GM19099 (cell line): Measurements from ENCODE around the gene LCN2.

Experiments used
- POLR2A ChIP-seq: IDR thresholded peaks from 3 replicates; pipeline ENCODE4 v1.6.1; 2011; ENCODE audit warnings: low read depth; ENCODE audit not compliant: insufficient read length; ENCODE audit errors: extremely low read depth

LCN2 gene

DNA sequence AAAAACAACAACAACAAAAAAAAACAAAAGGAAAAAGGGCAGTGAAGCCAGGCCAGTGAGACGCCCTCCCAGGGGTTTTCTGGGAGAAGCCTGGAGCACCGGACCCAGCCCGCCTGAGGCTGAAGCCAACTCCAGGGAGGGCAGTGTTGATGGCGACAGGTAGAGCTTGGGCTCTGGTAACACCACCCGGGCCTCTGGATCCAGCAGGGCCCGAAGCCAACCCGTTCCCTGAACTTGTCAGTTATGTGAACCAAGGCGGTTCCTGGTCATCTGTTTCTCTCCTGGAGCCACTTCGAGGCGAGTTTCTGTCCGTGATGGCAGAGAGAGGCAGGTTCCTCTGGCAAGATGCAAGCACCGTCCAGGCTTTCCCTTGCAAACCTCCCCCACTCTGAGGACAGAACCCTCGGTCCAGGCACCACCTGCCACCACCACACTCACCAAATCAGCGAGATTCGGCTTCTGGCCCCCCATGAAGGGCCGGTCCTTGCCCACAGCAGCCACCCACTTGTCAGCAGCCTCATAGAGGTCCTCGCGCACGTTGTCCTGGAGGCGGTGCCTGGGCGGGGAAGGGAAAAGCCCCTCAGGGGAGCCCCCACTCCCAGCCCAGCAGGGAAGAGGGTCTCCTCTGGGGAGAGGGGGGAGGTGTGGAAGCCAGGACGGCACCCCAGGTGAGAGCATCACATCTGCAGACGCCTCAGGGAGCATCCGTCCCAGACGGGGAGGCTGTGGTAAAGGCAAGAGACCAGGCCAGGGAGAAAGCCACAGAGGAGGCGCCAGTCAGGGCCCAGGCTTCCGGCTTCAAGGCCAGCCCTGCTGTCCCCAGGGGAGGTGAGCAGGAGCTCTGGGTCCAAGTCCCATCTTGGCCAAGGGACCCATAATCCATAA, 27.1 kb upstream of the LCN2 start:
- TF ChIP-seq POLR2A = no peak

DNA sequence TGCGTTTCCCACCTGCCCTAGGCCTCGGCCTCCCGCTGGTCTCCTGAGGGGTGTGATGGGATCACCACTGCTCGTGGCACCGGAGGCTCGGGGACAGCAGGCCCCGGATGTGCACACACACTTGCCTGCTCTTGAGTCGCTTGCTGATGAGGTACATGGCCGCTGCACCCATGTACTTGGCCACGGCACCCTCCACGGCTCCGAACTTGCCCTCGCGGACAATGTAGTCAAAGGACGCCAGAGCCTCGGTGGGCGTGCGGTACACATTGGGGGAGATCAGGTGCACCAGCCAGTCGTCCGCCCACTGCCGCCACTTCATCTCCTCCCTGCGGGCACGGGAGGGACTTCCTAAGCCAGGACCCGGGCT, 26.5 kb upstream of the LCN2 start:
- TF ChIP-seq POLR2A = no peak

DNA sequence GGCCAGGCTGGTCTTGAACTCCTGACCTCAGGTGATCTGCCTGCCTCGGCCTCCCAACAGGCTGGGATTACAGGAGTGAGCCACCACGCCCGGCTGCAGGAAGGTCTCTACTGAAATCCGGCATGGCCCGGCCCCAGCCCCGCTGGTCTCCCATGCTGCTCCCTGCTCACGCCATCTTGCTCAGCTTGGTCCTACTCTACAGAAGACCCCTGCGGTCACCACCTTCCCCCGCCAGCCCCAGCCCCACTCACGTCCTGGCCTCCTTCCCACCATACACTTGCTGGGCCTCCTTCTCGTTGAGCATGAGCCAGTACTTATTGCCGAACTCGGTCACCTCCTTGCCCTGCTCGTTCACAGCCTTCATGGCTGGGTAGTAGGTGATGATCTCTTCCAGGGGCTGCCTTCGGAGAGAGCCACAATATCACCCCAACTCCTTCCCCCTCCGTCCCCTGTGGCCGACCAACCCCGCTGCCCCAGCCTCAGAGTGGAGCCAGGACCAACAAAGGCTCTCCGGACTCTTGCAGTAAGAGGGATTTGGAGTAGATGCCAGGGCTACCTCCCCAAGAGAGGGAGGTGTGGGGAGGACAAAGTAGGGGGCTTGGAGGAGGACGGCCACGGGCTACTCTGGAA, 25.7 kb upstream of the LCN2 start:
- TF ChIP-seq POLR2A = no peak

DNA sequence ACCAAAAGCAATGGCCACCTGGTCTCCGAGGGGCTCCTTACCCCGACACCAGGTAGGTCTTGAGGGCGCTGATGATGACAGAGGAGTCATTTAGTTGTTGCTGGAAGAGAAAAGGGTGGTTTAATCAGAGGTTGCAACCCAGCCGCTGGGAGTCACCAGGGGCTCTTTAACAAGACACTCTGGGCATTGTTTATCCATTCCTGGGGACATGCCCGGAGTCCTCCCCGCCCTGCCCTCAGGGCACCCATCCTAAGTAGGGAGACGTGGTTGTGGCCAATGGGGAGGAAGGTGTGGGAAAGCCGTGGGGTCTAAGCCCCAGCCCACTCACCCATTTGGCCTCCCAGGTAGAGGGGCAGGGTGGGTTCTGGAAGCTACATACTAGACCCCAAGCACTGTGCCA, 24.8 kb upstream of the LCN2 start:
- TF ChIP-seq POLR2A = no peak

DNA sequence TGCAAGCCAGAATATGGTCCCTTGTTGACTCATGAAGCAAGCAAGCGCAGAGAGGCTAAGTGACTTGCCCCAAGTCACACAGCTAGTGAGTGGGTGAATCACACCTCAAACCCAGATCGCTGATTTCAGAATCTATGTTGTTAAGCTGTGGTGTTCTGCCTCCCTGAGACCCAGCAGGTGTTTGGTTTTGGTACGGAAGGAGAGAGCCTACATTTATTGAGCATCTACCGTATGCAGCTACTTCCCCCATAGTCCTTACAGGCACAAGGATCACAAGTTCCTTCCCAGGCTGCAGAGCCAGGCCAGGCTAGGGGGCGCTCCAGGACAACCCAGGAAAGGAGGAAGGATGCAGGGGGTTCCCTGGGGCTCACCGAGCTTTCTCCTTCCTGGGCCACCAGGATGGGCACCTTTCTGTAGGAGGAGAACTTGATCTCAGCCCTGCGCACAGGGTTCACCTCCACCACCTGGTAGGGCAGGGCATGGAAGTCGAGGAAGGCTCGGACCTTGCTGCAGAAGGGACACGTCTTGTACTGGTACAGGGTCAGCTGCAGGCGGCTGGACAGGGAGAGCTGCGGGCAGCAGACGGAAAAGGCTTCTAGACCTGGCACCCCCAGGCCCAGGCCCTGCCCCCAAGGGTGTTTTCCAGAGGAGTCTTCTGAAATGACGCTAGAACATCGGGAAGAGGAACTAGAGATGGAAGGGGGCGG, 24.2 kb upstream of the LCN2 start:
- TF ChIP-seq POLR2A = no peak

DNA sequence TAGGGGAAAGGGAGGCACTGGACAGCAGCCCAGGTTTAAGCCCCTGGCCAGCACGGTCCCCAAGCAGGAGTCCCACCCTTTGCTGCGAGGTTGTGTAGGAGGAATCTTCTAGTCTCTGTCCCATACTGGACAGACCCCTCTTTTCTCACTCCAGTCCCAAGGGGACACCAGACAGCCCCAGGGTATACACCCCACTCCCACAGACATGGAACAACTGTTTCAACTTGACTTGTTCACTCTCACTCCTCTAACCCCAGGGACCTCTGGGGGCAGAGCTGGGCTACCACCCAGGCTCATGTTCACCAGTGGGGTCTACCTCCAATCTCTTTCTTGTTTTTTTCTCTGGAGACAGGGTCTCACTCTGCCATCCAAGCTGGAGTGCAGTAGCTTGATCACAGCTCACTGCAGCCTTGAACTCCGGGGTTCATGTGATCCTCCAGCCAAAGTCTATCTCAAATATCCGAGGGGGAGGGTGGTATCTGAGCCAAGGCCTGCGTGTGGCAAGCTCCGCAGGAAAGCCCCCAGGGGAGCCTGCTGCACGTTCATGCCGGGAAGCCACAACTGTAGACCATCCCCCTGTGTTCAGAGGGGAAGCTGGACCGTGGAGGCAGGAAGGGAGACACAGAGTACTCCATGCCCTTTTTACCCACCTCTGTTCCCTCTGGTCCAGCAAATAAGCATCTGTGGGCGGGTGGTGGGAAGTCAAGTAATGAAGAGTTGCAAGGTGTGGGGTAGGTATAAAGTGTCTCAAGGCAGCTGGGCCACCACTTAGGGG, 23.5 kb upstream of the LCN2 start:
- no peak for TF ChIP-seq POLR2A

DNA sequence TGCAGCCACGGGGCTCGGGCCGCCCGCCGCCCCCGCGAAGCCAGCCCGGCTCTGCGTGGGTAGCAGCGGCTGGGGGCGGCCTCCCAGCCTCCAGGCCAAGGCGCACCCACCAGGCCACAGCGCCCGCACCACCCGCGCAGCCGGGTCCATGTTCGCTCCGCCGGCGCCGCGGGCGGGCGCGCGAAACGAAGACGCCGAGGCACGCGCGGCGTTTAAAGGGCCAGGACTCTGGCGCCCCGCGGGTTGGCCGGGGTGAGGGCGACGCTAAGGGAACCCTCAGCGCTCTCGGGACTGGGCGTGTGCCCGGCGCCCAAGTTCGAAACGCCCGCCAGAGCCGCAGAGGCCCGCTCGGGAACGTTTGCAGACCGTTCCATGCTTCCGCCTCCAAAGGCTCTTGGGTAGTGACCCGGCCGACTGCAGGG, 21.7 kb upstream of the LCN2 start, which contains the start of gene PTGES2:
Gene PTGES2 (minus strand): TSS at position 162 of the 422 bp plus-strand sequence. CDS start 12 bp downstream, at position 150.
- peak; percentile 59 for TF ChIP-seq POLR2A

DNA sequence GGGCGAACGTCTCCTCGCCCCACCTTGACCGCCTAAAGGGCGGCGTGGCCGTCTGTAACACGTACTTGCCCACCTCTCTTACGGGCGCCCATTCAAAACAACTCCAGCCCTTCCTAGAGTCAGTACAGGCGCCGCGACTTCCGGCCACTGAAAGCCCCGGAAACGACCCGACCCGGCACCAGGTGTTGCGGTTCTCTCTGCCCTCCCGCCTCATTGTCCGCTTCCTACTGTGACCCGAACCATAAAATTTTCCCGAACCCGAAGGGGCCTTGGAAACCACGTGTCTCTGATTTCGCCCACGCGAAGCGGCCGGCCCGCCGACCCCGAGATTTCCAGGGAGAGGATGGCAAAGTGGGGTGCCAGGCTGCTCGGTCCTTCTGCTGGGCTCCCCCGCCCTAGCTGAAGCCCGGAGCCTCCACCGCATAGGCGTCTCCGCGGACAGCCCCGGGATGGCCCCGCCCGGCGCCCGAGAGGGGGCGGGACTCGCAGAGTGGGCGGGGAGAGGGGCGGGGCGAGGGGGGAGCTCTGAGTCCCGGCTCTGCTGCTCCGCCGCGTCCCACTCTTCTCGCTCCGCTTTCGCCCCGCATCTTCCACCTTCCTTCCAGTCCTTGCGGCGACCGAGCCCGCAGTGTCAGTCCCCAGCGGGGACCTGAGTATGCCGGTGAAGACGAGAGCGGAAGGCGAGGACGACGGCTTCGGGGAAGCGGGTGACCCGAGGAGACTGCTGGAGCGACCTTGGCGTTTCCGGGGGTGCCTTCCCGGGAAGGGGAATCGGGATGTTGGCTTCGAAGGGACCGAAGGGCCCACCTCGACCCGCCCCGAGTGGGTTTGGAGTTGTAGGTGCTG, 21.0 kb upstream of the LCN2 start:
- TF ChIP-seq POLR2A = peak; percentile 36

DNA sequence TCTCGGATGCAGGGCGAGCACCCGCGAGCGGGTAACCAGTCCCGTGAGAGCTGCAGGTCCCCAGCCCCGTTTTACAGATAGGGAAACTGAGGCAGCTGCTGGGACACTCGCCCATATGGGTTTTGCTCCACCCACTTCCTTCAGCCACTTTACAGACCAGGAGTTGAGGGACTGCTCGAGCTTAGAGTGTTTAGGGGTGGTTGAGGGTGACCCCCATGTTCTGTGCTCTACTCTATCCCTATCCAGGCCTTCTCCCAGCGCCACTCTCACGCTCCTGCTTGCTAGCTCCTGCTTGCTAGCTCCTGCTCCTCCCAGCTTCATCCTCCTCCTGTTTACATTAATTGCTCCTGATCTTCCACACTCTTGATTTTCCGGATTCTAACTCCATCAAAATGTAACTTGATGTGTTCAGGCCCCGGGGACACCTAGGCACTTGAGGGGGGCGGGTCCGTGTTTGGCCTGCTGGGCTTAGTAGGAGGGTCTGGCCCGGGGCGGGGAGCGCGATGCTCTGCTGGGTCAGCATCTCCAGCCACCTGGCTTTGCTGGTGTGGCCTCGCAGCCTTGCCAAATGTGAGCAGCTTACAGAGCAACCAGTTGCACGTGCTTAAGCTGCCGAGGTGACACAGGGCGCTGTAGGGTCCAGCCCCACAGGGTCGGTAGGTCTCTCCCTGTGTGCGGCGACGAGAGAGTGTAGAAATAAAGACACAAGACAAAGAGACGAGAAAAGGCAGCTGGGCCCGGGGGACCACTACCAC, 20.2 kb upstream of the LCN2 start:
- no peak for TF ChIP-seq POLR2A

DNA sequence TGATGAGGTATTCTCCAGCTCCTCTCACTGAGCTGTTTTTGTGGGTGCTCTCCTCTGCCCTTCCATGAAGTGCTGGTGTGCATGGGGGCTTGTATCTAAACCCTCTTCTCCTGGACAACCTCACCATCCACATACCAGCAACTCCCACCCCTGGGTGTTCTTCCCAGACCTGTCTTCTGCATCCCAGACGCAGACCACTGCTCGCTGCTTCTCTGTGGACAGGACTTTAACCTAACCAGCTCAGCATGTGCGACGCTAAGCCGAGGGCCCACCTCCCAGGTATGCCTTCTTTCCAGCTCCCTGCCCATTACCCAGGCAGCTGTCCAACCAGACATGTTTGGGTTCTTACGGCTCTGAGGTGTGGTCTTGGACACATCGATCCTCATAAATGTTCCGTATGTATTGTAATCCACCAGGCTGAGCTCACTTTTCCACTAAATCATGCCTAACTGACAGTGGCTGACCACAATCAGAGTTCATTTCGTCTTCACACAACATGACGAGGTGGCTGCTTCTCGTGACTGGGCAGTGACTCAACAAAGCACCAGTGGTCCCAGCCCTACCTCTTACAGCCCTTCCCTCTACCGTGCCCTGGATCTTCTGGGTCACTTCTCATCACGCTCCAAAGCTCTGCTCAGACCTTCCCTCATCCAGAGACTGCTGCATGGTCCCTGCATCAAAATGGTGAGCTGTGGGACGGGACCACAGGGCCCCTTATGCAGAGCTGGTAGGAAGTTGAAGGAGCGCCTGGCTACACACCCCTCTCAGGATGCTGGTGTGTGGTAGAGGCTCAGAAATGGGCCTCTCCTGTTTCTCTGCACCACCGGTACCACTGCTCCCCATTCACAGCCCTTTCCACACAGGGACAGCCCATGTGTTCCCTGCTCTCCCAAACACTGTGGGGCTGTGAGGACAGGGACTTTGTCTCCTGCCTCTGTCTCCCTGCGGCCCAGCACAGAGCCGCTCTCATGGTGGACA, 12.1 kb upstream of the LCN2 start:
- no peak for TF ChIP-seq POLR2A

DNA sequence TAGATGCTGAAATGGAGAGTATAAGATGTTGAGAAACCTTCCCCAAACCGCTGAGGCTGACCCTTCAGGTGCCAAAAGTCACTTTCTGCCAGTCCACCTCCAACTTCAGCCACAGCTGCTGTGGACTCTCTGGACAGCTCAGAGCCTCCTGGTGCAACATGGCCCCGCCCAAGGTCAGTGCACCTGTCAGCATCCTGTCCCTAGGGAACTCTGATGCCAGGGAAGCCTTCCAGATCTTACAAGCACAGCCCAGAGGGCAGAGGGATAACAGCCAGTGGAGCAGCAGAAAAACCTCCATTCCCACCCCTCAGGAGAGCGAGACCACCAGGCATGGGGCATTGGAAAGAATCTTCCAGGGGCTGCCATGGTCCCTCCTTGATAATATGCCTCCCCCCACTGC, 11.3 kb upstream of the LCN2 start:
- TF ChIP-seq POLR2A = no peak

DNA sequence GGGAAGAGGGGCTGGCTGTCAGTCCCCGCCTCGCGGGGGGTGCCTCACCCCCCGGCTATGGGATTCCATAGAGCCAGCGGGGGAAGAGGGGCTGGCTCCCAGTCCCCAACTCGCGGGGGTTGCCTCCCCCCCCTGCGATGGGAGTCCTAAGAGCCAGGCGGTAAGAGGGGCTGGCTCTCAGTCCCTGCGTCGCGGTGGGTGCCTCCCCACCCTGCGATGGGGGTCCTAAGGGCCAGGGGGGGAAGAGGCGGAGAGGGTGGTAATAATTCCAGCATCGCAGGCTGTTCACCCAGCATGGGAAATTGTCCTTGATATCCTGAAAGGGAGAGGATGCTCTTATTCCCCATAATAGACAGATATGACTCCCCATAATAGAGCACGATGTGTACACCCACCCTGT, 9.6 kb upstream of the LCN2 start:
- no peak for TF ChIP-seq POLR2A
